Measurements from ENCODE around the gene TBC1D7.
A peak's percentile ranks its signal among the peaks of the same experiment; 100 is the strongest.

TBC1D7 gene

DNA sequence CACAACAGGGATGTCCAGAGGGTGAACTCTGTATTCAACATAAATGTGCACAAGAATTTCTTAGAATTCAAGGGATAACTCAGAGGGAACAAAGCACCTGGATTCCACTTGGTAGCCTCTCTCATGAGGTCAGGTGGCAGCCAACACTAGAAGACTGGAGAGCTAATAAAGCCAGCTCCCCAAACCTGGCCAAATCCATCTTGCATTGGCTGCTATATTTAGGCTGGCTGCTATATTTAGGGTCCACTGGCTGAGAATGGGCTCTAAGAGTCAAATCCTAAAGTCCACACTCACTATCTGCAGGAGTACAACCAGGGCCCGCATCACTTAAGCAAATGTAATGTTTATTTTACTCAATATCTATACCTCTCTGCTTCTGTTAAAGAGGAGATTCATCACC is 20.0 kb downstream of the TBC1D7 start:
- DNase-seq (ENCODE audit: insufficient read length) (no peak), FAIRE-seq (no peak)
- no peak for TF ChIP-seq POLR2AphosphoS5 (IDR thresholded peaks at IDR 0.05; ENCODE audit: low read depth, low read length)
- no peak for TF ChIP-seq POLR2A (IDR thresholded peaks at IDR 0.05; ENCODE audit: low read depth, low read length)
- no peak for TF ChIP-seq TAF1 (IDR thresholded peaks at IDR 0.05; ENCODE audit: borderline replicate concordance, low read depth, low read length)

DNA sequence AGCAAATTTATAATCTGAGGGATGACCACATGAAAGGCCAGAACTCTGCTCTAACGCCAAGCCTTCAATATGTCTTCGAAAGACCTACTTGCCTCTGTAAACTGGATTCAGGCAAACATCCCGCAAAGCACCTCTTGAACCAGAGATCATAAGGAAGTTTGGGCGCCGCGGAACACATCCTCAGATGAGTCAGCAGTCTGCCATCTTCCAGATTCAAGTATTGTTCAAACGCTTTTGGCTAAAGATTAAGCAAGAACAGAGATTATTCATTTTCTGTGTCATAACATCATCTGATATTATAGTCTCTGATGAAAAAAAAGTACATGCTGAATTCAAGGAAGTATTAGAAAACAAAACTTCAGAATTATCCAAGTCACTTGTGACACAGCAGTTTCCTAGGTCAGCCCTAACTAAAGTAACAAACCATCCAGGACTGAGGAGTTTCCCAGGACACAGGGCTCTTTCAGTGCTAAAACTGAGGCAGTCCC is 20.8 kb downstream of the TBC1D7 start:
- no peak for TF ChIP-seq POLR2AphosphoS5 (IDR thresholded peaks at IDR 0.05; ENCODE audit: low read depth, low read length)
- no peak for TF ChIP-seq TAF1 (IDR thresholded peaks at IDR 0.05; ENCODE audit: borderline replicate concordance, low read depth, low read length)
- TF ChIP-seq POLR2A (IDR thresholded peaks at IDR 0.05; ENCODE audit: low read depth, low read length): no peak
- DNase-seq (ENCODE audit: insufficient read length): no peak
- FAIRE-seq: no peak

DNA sequence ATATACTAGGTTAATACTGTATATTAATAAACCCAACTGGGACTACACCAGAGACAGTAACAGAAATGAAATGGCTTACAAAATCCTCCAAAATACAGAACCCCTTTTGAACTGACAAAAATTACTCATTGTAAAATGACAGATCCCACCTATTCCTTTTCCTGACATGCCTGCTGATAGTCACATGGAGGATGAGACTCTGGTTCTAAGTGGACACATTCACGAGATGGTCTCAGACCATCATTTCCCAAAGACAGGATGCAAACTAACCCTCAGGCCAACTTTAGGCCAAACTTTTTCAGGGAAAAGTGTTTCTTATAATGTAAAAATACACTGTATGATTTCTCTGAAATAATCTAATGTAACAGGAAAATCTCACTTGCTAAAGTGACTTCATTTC is 22.5 kb downstream of the TBC1D7 start:
- no peak for FAIRE-seq
- DNase-seq (ENCODE audit: insufficient read length): no peak
- TF ChIP-seq POLR2AphosphoS5 (IDR thresholded peaks at IDR 0.05; ENCODE audit: low read depth, low read length): no peak
- TF ChIP-seq POLR2A (IDR thresholded peaks at IDR 0.05; ENCODE audit: low read depth, low read length): no peak
- TF ChIP-seq TAF1 (IDR thresholded peaks at IDR 0.05; ENCODE audit: borderline replicate concordance, low read depth, low read length): no peak

DNA sequence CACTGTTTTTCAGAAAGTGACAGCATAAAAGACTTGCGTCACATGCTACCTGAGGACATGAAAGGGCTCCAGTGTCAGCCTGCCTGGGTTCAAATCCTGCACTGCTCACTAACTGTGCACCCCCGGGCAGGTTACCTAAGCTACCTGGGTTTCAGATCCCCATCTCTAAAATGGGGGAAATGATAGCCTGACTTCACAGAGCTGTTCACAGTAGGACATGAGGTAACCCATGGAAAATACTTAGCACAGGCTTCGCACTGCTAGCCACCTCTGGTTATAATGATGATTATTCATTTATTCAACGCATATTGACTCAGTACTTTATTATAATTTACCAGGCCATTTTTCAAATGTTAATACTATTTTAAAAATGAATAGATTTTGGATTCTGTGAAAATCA is 23.0 kb downstream of the TBC1D7 start:
- TF ChIP-seq POLR2AphosphoS5 (IDR thresholded peaks at IDR 0.05; ENCODE audit: low read depth, low read length) (no peak), TAF1 (IDR thresholded peaks at IDR 0.05; ENCODE audit: borderline replicate concordance, low read depth, low read length) (no peak), POLR2A (IDR thresholded peaks at IDR 0.05; ENCODE audit: low read depth, low read length) (no peak)
- DNase-seq (ENCODE audit: insufficient read length) (no peak), FAIRE-seq (peak; percentile 73)

DNA sequence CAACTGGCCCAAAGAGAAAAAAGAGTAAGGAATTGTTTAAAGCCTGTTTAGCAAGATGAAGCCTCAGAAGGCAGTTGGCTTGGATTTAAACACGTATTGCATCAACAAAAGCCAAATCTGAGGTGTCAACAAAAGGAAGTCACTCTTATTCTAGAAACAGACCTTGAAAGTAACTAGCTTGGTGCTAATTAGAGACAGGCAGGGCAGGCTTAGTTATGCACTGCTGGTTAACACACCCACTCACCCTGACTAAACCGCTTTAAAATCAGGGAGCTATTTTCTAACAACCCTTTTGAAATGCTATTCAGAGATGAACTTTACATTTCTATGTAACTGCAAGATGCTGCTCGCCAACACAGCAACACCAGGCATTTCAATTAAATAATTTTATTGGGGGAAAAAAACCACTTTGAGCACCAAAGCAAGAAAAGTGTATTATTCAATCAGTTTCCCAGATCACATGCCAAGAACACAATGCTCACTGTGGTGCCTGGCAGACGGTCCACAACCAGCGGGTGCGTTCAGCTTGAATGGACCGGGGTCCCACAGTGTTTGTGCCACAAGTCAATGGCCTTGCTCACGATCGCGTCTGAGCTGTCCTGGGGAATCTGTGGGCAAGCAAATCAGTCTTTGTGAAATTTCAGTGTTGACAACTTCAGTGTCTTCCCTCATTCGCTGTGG is 23.6 kb downstream of the TBC1D7 start:
- no peak for DNase-seq (ENCODE audit: insufficient read length)
- peak; percentile 85 for FAIRE-seq

DNA sequence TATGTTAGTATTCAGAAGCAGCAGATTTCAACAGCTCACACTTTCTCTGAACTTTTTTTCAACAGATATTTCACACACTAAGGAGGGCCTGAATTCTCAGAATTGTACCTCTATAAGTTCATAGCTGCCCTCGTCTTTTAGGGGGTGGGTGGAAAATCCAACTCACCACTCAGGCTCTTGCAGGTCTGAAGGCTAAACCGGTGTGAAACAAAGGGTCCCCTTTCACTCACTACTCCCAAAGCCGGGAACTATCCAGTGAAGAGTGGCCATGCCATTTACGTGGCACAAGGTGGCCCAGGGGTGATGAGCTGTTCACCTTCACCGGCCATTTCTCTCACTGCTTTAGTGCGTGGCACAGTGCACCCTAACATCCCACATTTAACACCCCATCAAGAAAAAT is 24.2 kb downstream of the TBC1D7 start:
- no peak for DNase-seq (ENCODE audit: insufficient read length)
- FAIRE-seq: no peak
- TF ChIP-seq TAF1 (IDR thresholded peaks at IDR 0.05; ENCODE audit: borderline replicate concordance, low read depth, low read length) (no peak), POLR2A (IDR thresholded peaks at IDR 0.05; ENCODE audit: low read depth, low read length) (no peak), POLR2AphosphoS5 (IDR thresholded peaks at IDR 0.05; ENCODE audit: low read depth, low read length) (no peak)

More for the DNA sequence above, 23.6 kb downstream of the TBC1D7 start:
- no peak for TF ChIP-seq POLR2A (IDR thresholded peaks at IDR 0.05; ENCODE audit: low read depth, low read length)

DNA sequence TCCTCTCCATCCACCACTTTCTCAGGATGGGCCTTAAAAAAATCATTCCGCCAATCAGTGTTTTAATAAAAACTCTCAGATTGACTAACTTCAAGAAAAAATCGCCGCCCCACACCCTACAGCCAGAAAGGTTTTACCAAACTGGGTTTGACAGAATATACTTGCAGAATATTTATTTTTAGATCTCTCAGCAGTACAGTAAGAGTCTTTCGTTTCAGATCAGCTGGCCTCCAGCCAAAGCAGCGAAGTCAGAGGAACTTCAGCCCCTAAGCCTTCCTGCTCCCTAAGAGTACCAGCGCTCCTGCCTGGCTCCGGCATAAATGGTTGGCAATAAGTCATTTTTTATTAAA is 24.7 kb downstream of the TBC1D7 start:
- peak; percentile 50 for FAIRE-seq
- TF ChIP-seq POLR2A (IDR thresholded peaks at IDR 0.05; ENCODE audit: low read depth, low read length) (no peak), POLR2AphosphoS5 (IDR thresholded peaks at IDR 0.05; ENCODE audit: low read depth, low read length) (no peak), TAF1 (IDR thresholded peaks at IDR 0.05; ENCODE audit: borderline replicate concordance, low read depth, low read length) (no peak)
- DNase-seq (ENCODE audit: insufficient read length): peak; percentile 39

DNA sequence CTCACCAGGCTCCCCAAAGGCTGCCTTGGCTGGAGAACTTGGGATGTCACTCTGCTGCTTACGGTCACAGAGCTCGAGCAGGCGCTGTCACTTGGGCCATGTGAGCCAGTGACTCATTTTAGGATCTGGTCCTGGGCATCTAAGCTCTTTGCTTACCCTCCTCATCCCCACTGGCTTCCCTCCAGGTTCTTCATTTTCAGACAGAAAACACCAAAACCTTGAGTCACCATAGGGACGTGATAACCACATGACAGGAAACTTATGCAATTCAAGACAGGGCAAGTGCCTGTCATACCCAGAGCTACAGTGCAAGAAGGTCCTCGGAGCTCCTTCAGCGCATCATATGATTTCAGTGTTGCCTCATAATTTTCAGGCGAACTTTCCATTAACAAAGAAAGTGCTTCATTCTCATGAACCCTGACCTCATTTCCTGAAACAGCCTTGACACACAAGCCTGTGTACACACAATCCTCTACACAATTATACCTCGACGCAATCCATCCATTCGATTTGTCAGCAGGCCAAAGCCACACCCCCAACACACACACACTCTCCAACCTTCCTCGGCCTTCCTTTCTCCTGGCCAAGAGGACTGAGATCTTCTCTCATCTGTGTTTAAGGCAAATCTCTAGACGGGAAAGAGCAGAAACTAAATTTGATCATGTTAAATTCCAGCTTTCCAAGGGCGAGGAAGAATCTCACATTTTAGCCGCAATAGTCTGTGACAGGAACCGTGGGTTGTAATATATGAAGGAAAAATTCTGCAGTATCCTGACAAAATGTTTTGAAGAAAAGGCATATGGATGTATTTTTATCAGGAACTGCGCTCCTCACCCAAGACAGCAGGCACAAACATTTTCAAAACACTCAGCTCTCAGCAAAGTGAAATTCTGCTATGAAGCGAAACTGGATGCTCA is 25.3 kb downstream of the TBC1D7 start:
- FAIRE-seq (peak; percentile 78), DNase-seq (ENCODE audit: insufficient read length) (peak; percentile 56)
- TF ChIP-seq POLR2AphosphoS5 (IDR thresholded peaks at IDR 0.05; ENCODE audit: low read depth, low read length) (no peak), POLR2A (IDR thresholded peaks at IDR 0.05; ENCODE audit: low read depth, low read length) (no peak), TAF1 (IDR thresholded peaks at IDR 0.05; ENCODE audit: borderline replicate concordance, low read depth, low read length) (no peak)

DNA sequence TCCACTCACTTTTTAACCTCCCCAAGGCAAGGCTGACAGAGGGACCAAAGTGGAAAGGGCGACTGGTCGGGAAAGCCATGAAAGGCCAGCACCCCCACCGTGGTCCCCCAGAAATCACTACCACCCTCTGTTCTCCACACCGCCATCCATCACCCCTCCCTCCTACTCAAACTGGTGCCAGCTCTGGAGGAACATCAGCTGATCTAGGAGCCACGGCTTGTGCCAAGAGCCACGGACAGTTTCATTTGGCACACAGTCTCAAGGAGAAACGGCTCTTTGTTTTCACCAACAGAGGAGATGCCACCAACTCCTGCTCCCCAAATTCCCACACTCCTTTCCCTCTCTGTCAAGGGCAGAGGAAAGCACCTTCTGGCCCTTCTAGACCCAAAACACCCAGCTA is 26.0 kb downstream of the TBC1D7 start:
- no peak for DNase-seq (ENCODE audit: insufficient read length)
- no peak for TF ChIP-seq TAF1 (IDR thresholded peaks at IDR 0.05; ENCODE audit: borderline replicate concordance, low read depth, low read length)
- no peak for FAIRE-seq

DNA sequence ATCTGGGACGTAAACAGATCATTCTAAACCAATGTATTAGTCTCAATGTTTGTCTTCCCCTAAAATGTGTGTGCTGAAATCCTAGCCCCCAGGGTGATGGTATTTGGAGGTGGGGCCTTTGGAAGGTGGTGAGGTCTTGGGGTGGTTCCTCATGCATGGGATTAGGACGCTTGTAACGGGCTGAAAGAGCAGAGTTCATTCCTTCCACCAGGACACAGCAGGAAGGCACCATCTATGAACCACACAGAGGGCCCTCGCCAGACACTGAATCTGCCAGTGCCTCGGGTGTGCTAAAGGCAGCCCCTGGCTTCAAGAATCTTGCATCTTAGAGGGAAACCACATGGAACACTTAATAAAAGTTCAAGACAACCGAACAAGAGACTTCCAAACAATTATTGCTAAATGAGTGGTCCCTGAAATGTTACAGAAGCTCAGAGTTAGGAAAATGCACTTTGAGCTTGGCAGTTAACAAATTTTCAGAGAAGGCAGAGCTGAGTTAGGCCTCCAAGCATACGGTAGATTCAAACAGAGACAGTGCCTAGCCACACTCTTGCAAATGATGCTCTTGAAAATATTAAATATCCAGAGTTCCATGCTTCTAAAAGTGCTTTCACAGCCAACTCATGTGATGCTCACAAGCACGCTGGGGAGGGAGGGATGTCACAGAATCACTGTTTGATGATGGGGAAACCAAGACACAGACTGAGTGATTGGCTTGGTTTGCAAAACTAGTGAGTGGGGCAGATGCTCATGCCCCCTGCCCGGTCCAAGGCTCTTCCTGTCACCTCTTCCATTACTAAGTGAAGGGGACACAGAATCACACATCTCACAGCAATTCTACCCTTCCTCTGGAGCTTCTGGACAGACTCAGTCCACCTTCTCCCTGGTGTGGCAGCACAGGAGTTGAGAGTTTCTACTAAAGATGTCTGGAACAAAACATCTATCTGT is 27.4 kb downstream of the TBC1D7 start:
- FAIRE-seq: no peak
- no peak for DNase-seq (ENCODE audit: insufficient read length)
- TF ChIP-seq POLR2AphosphoS5 (IDR thresholded peaks at IDR 0.05; ENCODE audit: low read depth, low read length) (no peak), POLR2A (IDR thresholded peaks at IDR 0.05; ENCODE audit: low read depth, low read length) (no peak), TAF1 (IDR thresholded peaks at IDR 0.05; ENCODE audit: borderline replicate concordance, low read depth, low read length) (no peak)

DNA sequence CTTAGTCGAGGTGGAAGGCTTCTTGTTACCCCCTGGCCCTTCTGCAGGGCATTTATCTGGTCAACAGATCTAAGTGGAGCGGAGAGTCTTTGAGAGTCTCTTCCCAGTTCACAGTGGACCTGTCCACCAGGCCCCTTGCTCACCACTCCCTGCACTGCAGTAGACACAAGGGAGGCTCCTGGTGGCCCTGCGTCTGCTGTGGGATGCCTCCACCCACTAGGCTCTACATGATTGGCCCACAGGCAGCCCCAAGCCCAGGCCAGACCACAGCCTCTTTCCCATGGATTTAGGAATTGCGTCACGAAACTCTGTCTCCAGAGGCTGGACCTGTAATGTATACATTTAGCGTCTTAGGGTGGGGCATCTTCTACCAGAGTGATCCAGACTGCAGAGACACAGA is 28.4 kb downstream of the TBC1D7 start:
- DNase-seq (ENCODE audit: insufficient read length) (no peak), FAIRE-seq (no peak)
- TF ChIP-seq POLR2AphosphoS5 (IDR thresholded peaks at IDR 0.05; ENCODE audit: low read depth, low read length) (no peak), POLR2A (IDR thresholded peaks at IDR 0.05; ENCODE audit: low read depth, low read length) (no peak), TAF1 (IDR thresholded peaks at IDR 0.05; ENCODE audit: borderline replicate concordance, low read depth, low read length) (no peak)

All from GM12892 (cell line).